HG03442 (cell line): ENCODE data around the gene PARP1.

Experiments used
- ATAC-seq: cut with Tn5 transposase; IDR thresholded peaks from one replicate; pipeline ENCODE4 v1.9.1; 2021; ENCODE audit warnings: mild to moderate bottlenecking, moderate library complexity; ENCODE audit not compliant: unreplicated experiment

The PARP1 gene

DNA sequence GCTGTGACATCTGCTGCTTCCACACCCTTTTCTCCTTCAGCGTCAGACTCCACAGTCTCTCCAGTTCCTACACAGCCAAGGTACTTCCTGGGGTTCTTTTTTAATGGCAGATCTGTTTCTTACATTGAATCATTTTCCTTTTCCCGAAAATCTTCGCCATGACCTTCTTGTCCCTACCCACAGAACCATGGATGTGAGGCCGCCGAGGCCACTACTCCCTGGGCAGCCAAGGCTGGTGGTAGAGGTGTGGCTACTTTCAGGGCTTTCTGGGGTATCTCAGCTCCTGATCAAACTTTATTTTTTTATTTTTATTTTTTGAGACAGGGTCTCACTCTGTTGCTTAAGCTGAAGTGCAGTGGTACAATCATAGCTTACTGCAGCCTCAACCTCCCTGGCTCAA, 89.4 kb downstream of the PARP1 start:
- no peak for ATAC-seq

DNA sequence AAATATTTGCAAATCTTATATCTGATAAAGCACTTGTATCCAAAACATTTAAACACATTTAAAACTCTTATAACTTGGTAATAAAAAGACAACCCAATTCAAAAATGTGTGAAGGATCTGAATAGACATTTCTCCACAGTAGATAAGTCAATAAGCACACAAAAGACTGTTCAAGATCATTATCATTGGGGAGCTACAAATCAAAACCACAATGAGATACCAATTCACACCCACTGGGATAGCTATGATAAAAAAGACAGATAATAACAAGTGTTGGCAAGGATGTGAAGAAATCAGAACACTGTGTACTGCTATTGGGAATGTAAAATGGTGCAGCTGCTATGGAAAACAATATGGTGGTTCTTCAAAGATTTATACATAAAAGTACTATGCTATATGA, 93.8 kb downstream of the PARP1 start:
- no peak for ATAC-seq

DNA sequence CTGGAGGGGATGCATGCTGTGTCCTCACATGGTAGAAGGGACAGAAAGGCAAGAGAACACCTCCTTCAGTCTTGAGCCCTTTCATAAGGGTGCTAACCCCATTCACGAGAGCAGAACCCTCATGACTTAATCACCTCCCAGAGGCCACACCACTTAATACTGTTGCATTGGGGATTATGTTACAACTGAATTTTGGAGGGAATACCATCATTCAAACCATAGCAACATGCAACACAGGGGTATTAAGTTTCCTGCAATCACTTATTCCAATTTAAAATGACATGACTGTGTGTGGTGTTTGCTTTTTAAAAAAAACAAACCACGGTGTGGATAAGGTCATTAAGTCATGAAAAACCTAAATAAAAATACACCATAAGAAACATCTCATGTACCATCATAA, 95.8 kb downstream of the PARP1 start:
- ATAC-seq = no peak

DNA sequence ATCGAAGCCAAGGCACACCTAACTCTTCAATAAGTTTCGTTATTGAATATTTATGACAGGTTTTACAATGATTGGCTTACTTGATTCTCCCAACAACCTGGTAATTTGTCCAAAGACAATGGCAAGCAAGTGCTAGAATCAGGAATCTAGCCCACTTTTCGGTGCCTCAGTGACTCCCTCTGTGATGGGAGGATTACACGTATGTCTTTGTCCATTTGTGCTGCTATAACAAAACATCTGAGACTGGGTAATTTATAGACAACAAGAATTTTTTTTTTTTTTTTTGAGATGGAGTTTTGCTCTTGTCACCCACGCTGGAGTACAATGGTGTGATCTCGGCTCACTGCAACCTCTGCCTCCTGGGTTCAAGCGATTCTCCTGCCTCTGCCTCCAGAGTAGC, 96.5 kb downstream of the PARP1 start:
- no peak for ATAC-seq
